Hepatic stellate cell (primary cell): Measurements from ENCODE around the gene TANC1.
"Not testable (repeated sequence)": the region's sequence is repeated elsewhere in the genome, so short reads cannot be mapped to it uniquely, and the experiment has no call there.

Experiments used
- DNase-seq: peaks from one replicate; pipeline ENCODE4 v3.0.0; 2011; ENCODE audit warnings: low spot score

Gene TANC1

GRCh38 chr2:159029936-159030335 is 61.5 kb downstream of the TANC1 start:
- DNase-seq, result no peak

- DNase-seq, result peak; percentile 71
Measured at GRCh38 chr2:159030674-159031380, 62.4 kb downstream of the TANC1 start.

GRCh38 chr2:159032146-159032545 is 63.7 kb downstream of the TANC1 start:
- DNase-seq, result no peak

GRCh38 chr2:159032580-159032979 is 64.1 kb downstream of the TANC1 start:
- no peak for DNase-seq

GRCh38 chr2:159034713-159035112 is 66.3 kb downstream of the TANC1 start:
- no peak for DNase-seq

- no peak for DNase-seq
Measured at GRCh38 chr2:159035790-159036411, 67.5 kb downstream of the TANC1 start.

GRCh38 chr2:159036461-159036860 is 68.0 kb downstream of the TANC1 start:
- DNase-seq, result not testable (repeated sequence)

GRCh38 chr2:159041328-159041727 is 72.9 kb downstream of the TANC1 start:
- not testable (repeated sequence) for DNase-seq

- DNase-seq, result no peak
Measured at GRCh38 chr2:159042115-159042850, 73.8 kb downstream of the TANC1 start.

- no peak for DNase-seq
Measured at GRCh38 chr2:159043710-159044109, 75.3 kb downstream of the TANC1 start.

GRCh38 chr2:159044804-159045286 is 76.4 kb downstream of the TANC1 start:
- no peak for DNase-seq

- no peak for DNase-seq
Measured at GRCh38 chr2:159045545-159046454, 77.4 kb downstream of the TANC1 start.

GRCh38 chr2:159046966-159047365 is 78.5 kb downstream of the TANC1 start:
- peak; percentile 21 for DNase-seq

- no peak for DNase-seq
Measured at GRCh38 chr2:159050426-159050825, 82.0 kb downstream of the TANC1 start.

- no peak for DNase-seq
Measured at GRCh38 chr2:159051133-159051532, 82.7 kb downstream of the TANC1 start.

- DNase-seq, result no peak
Measured at GRCh38 chr2:159051661-159052060, 83.2 kb downstream of the TANC1 start.

- DNase-seq, result no peak
Measured at GRCh38 chr2:159052157-159052601, 83.7 kb downstream of the TANC1 start.

- DNase-seq, result peak; percentile 39
Measured at GRCh38 chr2:159053161-159054031, 85.0 kb downstream of the TANC1 start.

- no peak for DNase-seq
Measured at GRCh38 chr2:159054032-159054334, 85.5 kb downstream of the TANC1 start.

- no peak for DNase-seq
Measured at GRCh38 chr2:159054985-159055384, 86.5 kb downstream of the TANC1 start.

GRCh38 chr2:159060518-159060917 is 92.1 kb downstream of the TANC1 start:
- no peak for DNase-seq
